IMR-90 (cell line): Measurements from ENCODE around the gene SLC39A11. TPM values are rescaled to one million over a fixed set of nuclear protein-coding genes. Genes with fewer than 3 reads are reported as not detected.

Source experiments
- ATAC-seq: fragments of 200-7000 bp; cut with Tn5 transposase; 2 replicates; pipeline ENCODE4 v1.9.1; 2020; ENCODE audit warnings: low read depth, mild to moderate bottlenecking, moderate library complexity
- BruUV-seq: library from RNA; stranded (reverse); fragments of 400-500 nt; replicated peaks from 2 replicates; lab custom pipeline; 2021; lab: Mats Ljungman, UMichigan
- CTCF ChIA-PET: fragments of 300-600 bp; formaldehyde crosslinking; extraction: SDS; loops from one replicate; lab custom pipeline; 2021; ENCODE audit warnings: antibody characterized with exemption; lab: Yijun Ruan, JAX
- POLR2A ChIA-PET: fragments of 300-600 bp; sonication (Branson Sonifier 250); formaldehyde crosslinking; loops from one replicate; lab custom pipeline; 2022; ENCODE audit warnings: antibody characterized with exemption; ENCODE audit not compliant: unreplicated experiment; lab: Charles Lee
- DNase-seq: peaks from one replicate; pipeline ENCODE4 v3.0.0; 2013
- H2AFZ ChIP-seq: replicated peaks from 2 replicates; pipeline ENCODE3; 2013; ENCODE audit warnings: low read length, mild to moderate bottlenecking; ENCODE audit not compliant: poor library complexity
- H2AK5ac ChIP-seq: 2 replicates; pipeline ENCODE4 v1.6.1; 2013; ENCODE audit warnings: low read depth, low read length, inconsistent platforms
- H2AK9ac ChIP-seq: replicated peaks from 2 replicates; pipeline ENCODE3; 2013; ENCODE audit warnings: mild to moderate bottlenecking, low read depth, low read length, moderate library complexity; ENCODE audit not compliant: poor library complexity
- H2BK120ac ChIP-seq: 2 replicates; pipeline ENCODE4 v1.6.1; 2013; ENCODE audit warnings: low read depth, low read length, inconsistent platforms
- H2BK15ac ChIP-seq: 3 replicates; pipeline ENCODE4 v1.6.1; 2013; ENCODE audit warnings: low read depth, low read length, inconsistent platforms
- H2BK20ac ChIP-seq: 2 replicates; pipeline ENCODE4 v1.6.1; 2013; ENCODE audit warnings: low read depth, mild to moderate bottlenecking, inconsistent platforms, low read length, moderate library complexity
- H2BK5ac ChIP-seq: 2 replicates; pipeline ENCODE4 v1.6.1; 2013; ENCODE audit warnings: mild to moderate bottlenecking, low read depth, low read length, inconsistent platforms; ENCODE audit not compliant: poor library complexity, severe bottlenecking
- H3K14ac ChIP-seq: replicated peaks from 2 replicates; pipeline ENCODE4 v1.6.1; 2013; ENCODE audit warnings: low read depth, low read length, inconsistent platforms
- H3K18ac ChIP-seq: 2 replicates; pipeline ENCODE4 v1.6.1; 2013; ENCODE audit warnings: low read depth, low read length, control low read depth
- H3K23ac ChIP-seq: 2 replicates; pipeline ENCODE4 v1.6.1; 2013; ENCODE audit warnings: low read depth, low read length, inconsistent platforms
- H3K27ac ChIP-seq: 2 replicates; pipeline ENCODE4 v1.5.1; 2013; ENCODE audit warnings: mild to moderate bottlenecking, control low read depth, low read length; ENCODE audit not compliant: insufficient read depth
- H3K27me3 ChIP-seq: 2 replicates; pipeline ENCODE4 v1.6.1; 2013; ENCODE audit warnings: low read length; ENCODE audit not compliant: control insufficient read depth, insufficient read depth
- H3K36me3 ChIP-seq: 2 replicates; pipeline ENCODE4 v1.6.1; 2013; ENCODE audit warnings: low read length, mixed read lengths; ENCODE audit not compliant: control insufficient read depth, insufficient read depth
- H3K4ac ChIP-seq: 2 replicates; pipeline ENCODE4 v1.6.1; 2013; ENCODE audit warnings: low read depth, low read length, inconsistent platforms
- H3K4me1 ChIP-seq: 2 replicates; pipeline ENCODE4 v1.6.1; 2013; ENCODE audit warnings: low read length, mixed read lengths; ENCODE audit not compliant: control insufficient read depth, insufficient read depth
- H3K4me2 ChIP-seq: 2 replicates; pipeline ENCODE4 v1.6.1; 2013; ENCODE audit warnings: low read depth, mild to moderate bottlenecking, control low read depth, low read length, moderate library complexity
- H3K4me3 ChIP-seq: 2 replicates; pipeline ENCODE4 v1.5.1; 2013; ENCODE audit warnings: low read depth, mild to moderate bottlenecking, control low read depth, low read length, moderate library complexity; ENCODE audit not compliant: insufficient read depth
- H3K56ac ChIP-seq: 2 replicates; pipeline ENCODE4 v1.6.1; 2013; ENCODE audit warnings: low read length, inconsistent platforms; ENCODE audit not compliant: insufficient read depth; ENCODE audit errors: extremely low read depth
- H3K79me1 ChIP-seq, 2 experiments: 2 replicates each; pipeline ENCODE4 v1.6.1; 2013; ENCODE audit warnings: low read length in 2 of 2, inconsistent platforms in 1 of 2, low read depth in 1 of 2
- H3K9ac ChIP-seq: 2 replicates; pipeline ENCODE4 v1.6.1; 2013; ENCODE audit warnings: low read depth, low read length, control low read depth
- H3K9me1 ChIP-seq: 2 replicates; pipeline ENCODE4 v1.6.1; 2013; ENCODE audit warnings: low read length, inconsistent platforms; ENCODE audit not compliant: insufficient read depth
- H3K9me3 ChIP-seq: 2 replicates; pipeline ENCODE4 v1.6.1; 2013; ENCODE audit warnings: low read length; ENCODE audit not compliant: control insufficient read depth, insufficient read depth
- H4K20me1 ChIP-seq: 2 replicates; pipeline ENCODE4 v1.6.1; 2013; ENCODE audit warnings: low read length, inconsistent platforms; ENCODE audit not compliant: insufficient read depth
- H4K5ac ChIP-seq: 2 replicates; pipeline ENCODE4 v1.6.1; 2013; ENCODE audit warnings: mild to moderate bottlenecking, low read depth, low read length, control low read depth
- H4K8ac ChIP-seq, 2 experiments: 2 replicates each; pipeline ENCODE4 v1.6.1; 2013; ENCODE audit warnings: low read depth in 2 of 2, low read length in 2 of 2, control low read depth in 1 of 2, inconsistent platforms in 1 of 2
- H4K91ac ChIP-seq: 2 replicates; pipeline ENCODE4 v1.6.1; 2013; ENCODE audit warnings: low read depth, low read length, inconsistent platforms; ENCODE audit not compliant: insufficient read depth
- CHD1 ChIP-seq: IDR thresholded peaks from 2 replicates; pipeline ENCODE4 v1.6.1; 2012; ENCODE audit warnings: low read depth, low read length, improper control_type of control experiment
- MXI1 ChIP-seq: IDR thresholded peaks from 2 replicates; pipeline ENCODE4 v1.6.1; 2012; ENCODE audit warnings: low read depth, mild to moderate bottlenecking, low read length, moderate library complexity, borderline replicate concordance
- RFX5 ChIP-seq: IDR thresholded peaks from 2 replicates; pipeline ENCODE4 v1.8.0; 2012; ENCODE audit warnings: low read depth, mild to moderate bottlenecking, low read length, moderate library complexity
- WGBS, 2 experiments: methylation state at CpG; one replicate each; pipeline versions ENCODE4 v1.1.5 to v1.1.7; 2013; ENCODE audit warnings: missing lambda C conversion rate in 2 of 2; ENCODE audit not compliant: insufficient read length in 1 of 2; ENCODE audit errors: extremely low coverage in 2 of 2; 5-methylcytosine and 5-hydroxymethylcytosine counted together
- dilution Hi-C: fragments of 300-500 bp; cut with HindIII; formaldehyde crosslinking; loops from one replicate; pipeline ENCODE4 v1.14.3; 2018; ENCODE audit warnings: low sequenced_read_pairs; ENCODE audit not compliant: unreplicated experiment
- in situ Hi-C: fragments of 300-500 bp; cut with MboI; formaldehyde crosslinking; loops from 3 replicates; pipeline ENCODE4 v1.14.3; 2019; ENCODE audit warnings: low sequenced_read_pairs, inconsistent platforms, mixed read lengths
- intact Hi-C: fragments of 100-400 bp; cut with micrococcal nuclease; formaldehyde crosslinking; loops from 2 replicates; pipeline ENCODE4 v1.10.0; 2022
- polyA plus RNA-seq, 3 experiments: library from polyadenylated mRNA; depleted of rRNA; stranded (reverse); fragments of >200 nt; gene quantifications; 2 replicates each; pipeline ENCODE4 v1.2.3, GENCODE V29; 2012; ENCODE audit warnings: low replicate concordance in 1 of 3
- total RNA-seq: library from RNA; depleted of rRNA; stranded (reverse); fragments of >200 nt; gene quantifications from 2 replicates; pipeline ENCODE4 v1.2.3, GENCODE V29; 2012

The SLC39A11 gene
- total and polyA plus RNA-seq, 2 of the 4 experiments (the other 2 are of a cell fraction): 8.8 to 14.3 TPM

DNA sequence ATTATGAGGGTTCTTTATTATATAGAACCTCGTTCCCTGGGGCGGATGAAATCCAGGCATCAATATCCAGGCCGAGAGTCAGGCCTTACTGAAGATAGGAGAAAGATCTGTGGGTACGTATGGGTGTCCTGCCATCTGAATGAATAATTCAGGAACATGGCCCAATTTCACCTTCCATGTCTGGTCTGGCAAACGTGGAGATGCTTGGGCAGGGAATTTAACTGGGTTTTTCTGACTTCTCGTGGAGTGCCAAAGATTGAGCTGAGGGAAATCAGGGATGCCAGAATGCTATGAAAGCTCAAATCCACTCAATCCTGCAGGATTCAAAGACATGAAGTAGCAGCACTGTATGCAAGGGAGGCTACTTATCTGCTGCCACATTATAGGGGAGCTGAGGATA lies 302.8 kb downstream of the SLC39A11 start:
- Histone ChIP-seq H3K14ac (no peak overlapping the region), H4K8ac (no peak overlapping the region), H2BK20ac (no peak overlapping the region), H3K27ac (no peak overlapping the region), H3K56ac (no peak overlapping the region), H3K36me3 (no peaks in the 10 kb centered on the region), H3K4me2 (no peak overlapping the region), H4K20me1 (no peaks in the 10 kb centered on the region), H3K18ac (no peak overlapping the region), H2AFZ (no peak overlapping the region), H3K4me3 (no peak overlapping the region), H2AK9ac (no peak overlapping the region), H2BK5ac (no peak overlapping the region), H4K5ac (no peak overlapping the region), H3K23ac (no peak overlapping the region), H4K91ac (no peak overlapping the region), H3K4me1 (peaks cover 8% of the 10 kb centered on the region), H2BK15ac (no peak overlapping the region), H3K79me1 (no peaks in the 10 kb centered on the region), H3K4ac (no peak overlapping the region), H2AK5ac (no peak overlapping the region), H2BK120ac (no peak overlapping the region), H3K9me3 (peaks cover 9% of the 10 kb centered on the region), H3K9me1 (peaks cover 3% of the 10 kb centered on the region; the same call in 1 of the 2 replicates), H3K27me3 (no peaks in the 10 kb centered on the region), H3K9ac (no peak overlapping the region)
- WGBS, 2 experiments: no CpG with 5 or more reads among the region's 6 CpGs
- TF ChIP-seq MXI1 (no peak), CHD1 (no peak), RFX5 (no peak)
- ATAC-seq: no peak
- dilution Hi-C loops (no loop called here), intact Hi-C loops (no loop called here), in situ Hi-C loops (no loop called here)
- ChIA-PET CTCF (no interaction called here), POLR2A (no interaction called here)
- no peak for DNase-seq
- BruUV-seq: no TSS peak
